Inferior parietal cortex (tissue), 1 donor: ENCODE results near the gene C16orf54.
"Not testable (repeated sequence)": the region's sequence is repeated elsewhere in the genome, so short reads cannot be mapped to it uniquely, and the experiment has no call there.

Experiments
- DNase-seq: peaks from one replicate; pipeline ENCODE4 v3.0.0-alpha.2; 2016; ENCODE audit errors: extremely low spot score

The C16orf54 gene

GRCh38 chr16:29708917-29709600 is 36.7 kb downstream of the C16orf54 start:
- DNase-seq, result no peak

- DNase-seq, result not testable (repeated sequence)
Observed at GRCh38 chr16:29707160-29707559, 38.6 kb downstream of the C16orf54 start.

- no peak for DNase-seq
Observed at GRCh38 chr16:29705030-29705429, 40.8 kb downstream of the C16orf54 start.

- DNase-seq, result no peak
Observed at GRCh38 chr16:29702269-29702668, 43.5 kb downstream of the C16orf54 start.

- DNase-seq, result no peak
Observed at GRCh38 chr16:29701214-29701555, 44.6 kb downstream of the C16orf54 start.

GRCh38 chr16:29700253-29700987 is 45.4 kb downstream of the C16orf54 start:
- DNase-seq, result peak; percentile 67

- no peak for DNase-seq
Observed at GRCh38 chr16:29699324-29700219, 46.2 kb downstream of the C16orf54 start.

GRCh38 chr16:29698484-29699323 is 47.1 kb downstream of the C16orf54 start:
- no peak for DNase-seq

- no peak for DNase-seq
Observed at GRCh38 chr16:29698042-29698441, 47.7 kb downstream of the C16orf54 start.

- DNase-seq, result no peak
Observed at GRCh38 chr16:29697391-29697790, 48.4 kb downstream of the C16orf54 start.

GRCh38 chr16:29696881-29697331 is 48.9 kb downstream of the C16orf54 start:
- DNase-seq, result no peak

- DNase-seq, result not testable (repeated sequence)
Observed at GRCh38 chr16:29695675-29696074, 50.1 kb downstream of the C16orf54 start.

GRCh38 chr16:29694384-29695195 is 51.2 kb downstream of the C16orf54 start:
- DNase-seq, result no peak

GRCh38 chr16:29692606-29693005 is 53.2 kb downstream of the C16orf54 start:
- not testable (repeated sequence) for DNase-seq
